WTC11 (cell line): ENCODE measurements around the gene GPHA2. TPM values are rescaled to one million over a fixed set of nuclear protein-coding genes. Genes with fewer than 3 reads are reported as not detected.

Experiments
- ATAC-seq: fragments of 200-7000 bp; cut with Tn5 transposase; 2 replicates; pipeline ENCODE4 v1.10.0; 2021; ENCODE audit warnings: mild to moderate bottlenecking, moderate library complexity
- CTCF ChIA-PET: fragments of 300-600 bp; sonication (Branson Sonifier 250); formaldehyde crosslinking; loops from one replicate; lab custom pipeline; 2021; ENCODE audit warnings: antibody characterized with exemption; lab: Charles Lee
- POLR2A ChIA-PET: fragments of 350-600 bp; sonication (Branson Sonifier 250); formaldehyde crosslinking; loops from one replicate; lab custom pipeline; 2021; ENCODE audit warnings: antibody characterized with exemption; lab: Charles Lee
- DNase-seq: peaks from one replicate; pipeline ENCODE4 v3.0.0; 2021; ENCODE audit warnings: low spot score
- H3K27ac Mint-ChIP-seq: 2 replicates; pipeline ENCODE4 v1.8.0; 2021; ENCODE audit warnings: mixed read lengths
- H3K27me3 Mint-ChIP-seq: 2 replicates; pipeline ENCODE4 v1.8.0; 2021; ENCODE audit warnings: low read depth, mild to moderate bottlenecking, moderate library complexity, mixed read lengths
- H3K36me3 Mint-ChIP-seq: 2 replicates; pipeline ENCODE4 v1.8.0; 2021; ENCODE audit warnings: mixed read lengths
- H3K4me1 Mint-ChIP-seq: 2 replicates; pipeline ENCODE4 v1.8.0; 2022; ENCODE audit warnings: mixed read lengths
- H3K4me3 Mint-ChIP-seq: 2 replicates; pipeline ENCODE4 v1.8.0; 2021; ENCODE audit warnings: mild to moderate bottlenecking, moderate library complexity, mixed read lengths
- H3K9me3 Mint-ChIP-seq: 2 replicates; pipeline ENCODE4 v1.8.0; 2021; ENCODE audit warnings: mixed read lengths
- AR ChIP-seq: fragments of 250-450 bp; sonication (Bioruptor Pico); IDR thresholded peaks from 2 replicates; pipeline ENCODE4 v1.9.0; 2021; ENCODE audit warnings: mild to moderate bottlenecking
- ATF3 ChIP-seq: sonication (generic); formaldehyde crosslinking; conservative IDR thresholded peaks from 2 replicates; pipeline ENCODE4 v1.8.1; 2022; ENCODE audit warnings: mild to moderate bottlenecking, missing genetic modification reagents
- ATF6 ChIP-seq: sonication (generic); formaldehyde crosslinking; IDR thresholded peaks from 2 replicates; pipeline ENCODE4 v1.8.1; 2023; ENCODE audit warnings: mild to moderate bottlenecking, missing genetic modification reagents
- CTCF ChIP-seq: fragments of 200-600 bp; IDR thresholded peaks from 2 replicates; pipeline ENCODE4 v1.8.0; 2022; ENCODE audit warnings: antibody characterized with exemption
- E2F1 ChIP-seq: sonication (generic); formaldehyde crosslinking; IDR thresholded peaks from 2 replicates; pipeline ENCODE4 v1.8.0; 2022; ENCODE audit warnings: mild to moderate bottlenecking, missing genetic modification reagents
- E2F5 ChIP-seq: sonication (generic); formaldehyde crosslinking; IDR thresholded peaks from 2 replicates; pipeline ENCODE4 v1.8.1; 2022; ENCODE audit warnings: mild to moderate bottlenecking, moderate library complexity, missing genetic modification reagents
- ELF4 ChIP-seq: sonication (generic); formaldehyde crosslinking; IDR thresholded peaks from 2 replicates; pipeline ENCODE4 v1.8.1; 2022; ENCODE audit warnings: low read depth, mild to moderate bottlenecking, moderate library complexity, missing genetic modification reagents
- FOXP1 ChIP-seq: sonication (generic); formaldehyde crosslinking; IDR thresholded peaks from 2 replicates; pipeline ENCODE4 v1.8.0; 2022; ENCODE audit warnings: missing genetic modification reagents, mild to moderate bottlenecking, moderate library complexity, borderline replicate concordance
- HMGXB4 ChIP-seq: sonication (generic); formaldehyde crosslinking; IDR thresholded peaks from 2 replicates; pipeline ENCODE4 v1.8.1; 2023; ENCODE audit warnings: mild to moderate bottlenecking, moderate library complexity, missing genetic modification reagents
- IRF2 ChIP-seq: sonication (generic); formaldehyde crosslinking; IDR thresholded peaks from 2 replicates; pipeline ENCODE4 v1.8.0; 2022; ENCODE audit warnings: low read depth, missing genetic modification reagents, borderline replicate concordance
- JAZF1 ChIP-seq: fragments of 250-450 bp; sonication (Bioruptor Pico); IDR thresholded peaks from 2 replicates; pipeline ENCODE4 v1.9.0; 2021; ENCODE audit warnings: moderate library complexity, mild to moderate bottlenecking, inconsistent platforms
- MAX ChIP-seq: sonication (generic); formaldehyde crosslinking; IDR thresholded peaks from 2 replicates; pipeline ENCODE4 v1.8.0; 2022; ENCODE audit warnings: mild to moderate bottlenecking, missing genetic modification reagents
- NFE2L1 ChIP-seq: sonication (generic); formaldehyde crosslinking; IDR thresholded peaks from 2 replicates; pipeline ENCODE4 v1.8.1; 2023; ENCODE audit warnings: missing genetic modification reagents
- TEAD1 ChIP-seq: sonication (generic); formaldehyde crosslinking; IDR thresholded peaks from 2 replicates; pipeline ENCODE4 v1.8.0; 2022; ENCODE audit warnings: mild to moderate bottlenecking, missing genetic modification reagents
- ZBTB21 ChIP-seq: sonication (generic); formaldehyde crosslinking; IDR thresholded peaks from 2 replicates; pipeline ENCODE4 v1.8.1; 2023; ENCODE audit warnings: mild to moderate bottlenecking, missing genetic modification reagents, borderline replicate concordance
- ZBTB43 ChIP-seq: sonication (generic); formaldehyde crosslinking; IDR thresholded peaks from 2 replicates; pipeline ENCODE4 v1.8.1; 2023; ENCODE audit warnings: mild to moderate bottlenecking, missing genetic modification reagents
- ZNF121 ChIP-seq: sonication (generic); formaldehyde crosslinking; IDR thresholded peaks from 2 replicates; pipeline ENCODE4 v1.8.0; 2023; ENCODE audit warnings: missing genetic modification reagents
- ZNF232 ChIP-seq: sonication (generic); formaldehyde crosslinking; IDR thresholded peaks from 2 replicates; pipeline ENCODE4 v1.8.0; 2022; ENCODE audit warnings: mild to moderate bottlenecking, missing genetic modification reagents
- ZNF263 ChIP-seq: sonication (generic); formaldehyde crosslinking; IDR thresholded peaks from 2 replicates; pipeline ENCODE4 v1.8.1; 2022; ENCODE audit warnings: low read depth, mild to moderate bottlenecking, moderate library complexity, missing genetic modification reagents
- ZNF671 ChIP-seq: fragments of 250-450 bp; sonication (Bioruptor Pico); IDR thresholded peaks from 2 replicates; pipeline ENCODE4 v1.8.0; 2021; ENCODE audit warnings: mild to moderate bottlenecking
- total RNA-seq: library from RNA; stranded (reverse); gene quantifications from 3 replicates; pipeline ENCODE4 v1.2.3, GENCODE V29; 2021

GPHA2 gene
- total RNA-seq, 1 experiment from 2014 or later, result 1.6 TPM

- Mint-ChIP-seq H3K9me3 (no peaks in the 10 kb centered on the region), H3K4me1 (peaks cover 13% of the 10 kb centered on the region), H3K4me3 (no peak overlapping the region), H3K27me3 (no peaks in the 10 kb centered on the region), H3K36me3 (peaks cover 5% of the 10 kb centered on the region; the same call in 1 of the 2 replicates), H3K27ac (no peak overlapping the region)
- ChIA-PET POLR2A (no interaction called here), CTCF (no interaction called here)
- ATAC-seq (no peak), DNase-seq (no peak)
- no peak for TF ChIP-seq NFE2L1 (CRISPR knock-in tag)
- TF ChIP-seq ZNF232 (CRISPR knock-in tag), result no peak
- TF ChIP-seq FOXP1 (CRISPR knock-in tag), result no peak
- TF ChIP-seq JAZF1, result no peak
- no peak for TF ChIP-seq ELF4
- TF ChIP-seq ATF3 (CRISPR knock-in tag), result no peak
- no peak for TF ChIP-seq TEAD1 (CRISPR knock-in tag)
- TF ChIP-seq AR (CRISPR knock-in tag), result no peak
- TF ChIP-seq ZNF671, result no peak
- no peak for TF ChIP-seq E2F1 (CRISPR knock-in tag)
- no peak for TF ChIP-seq ZBTB43 (CRISPR knock-in tag)
- no peak for TF ChIP-seq ATF6
- no peak for TF ChIP-seq IRF2
- no peak for TF ChIP-seq CTCF
- no peak for TF ChIP-seq ZBTB21
- TF ChIP-seq HMGXB4 (CRISPR knock-in tag), result no peak
- no peak for TF ChIP-seq ZNF263
- TF ChIP-seq ZNF121 (CRISPR knock-in tag), result no peak
- no peak for TF ChIP-seq E2F5 (CRISPR knock-in tag)
- no peak for TF ChIP-seq MAX (CRISPR knock-in tag)
These were observed 21.6 kb downstream of the GPHA2 start for GRCh38 chr11:64914123-64914522.
